ENCODE data around the gene CDKL1. TPM values are rescaled to one million over a fixed set of nuclear protein-coding genes. Genes with fewer than 3 reads are reported as not detected.

Gene CDKL1
- total RNA-seq, 1 experiment from 2014 or later: 3.6 TPM

GRCh38 chr14:50311972-50312733 lies 84.5 kb downstream of the CDKL1 start, which contains the start of the genes DMAC2L and L2HGDH (continued):
- TF ChIP-seq PRDM15 (CRISPR knock-in tag; IDR thresholded peaks at IDR 0.05): peak; percentile 30; the same call in 1 of the 2 replicates
- TF ChIP-seq SMAD4 (CRISPR knock-in tag; IDR thresholded peaks at IDR 0.05): no peak
- TF ChIP-seq MLX (CRISPR knock-in tag; IDR thresholded peaks at IDR 0.05): 0 out of 2 replicates have a peak, but pooled peaks have one; percentile 53
- peak; percentile 69; the same call in 1 of the 2 replicates for TF ChIP-seq NFE2L1 (CRISPR knock-in tag; IDR thresholded peaks at IDR 0.05)
- peak; percentile 45 for TF ChIP-seq GABPB1 (CRISPR knock-in tag; IDR thresholded peaks at IDR 0.05)
- TF ChIP-seq JUN (CRISPR knock-in tag; IDR thresholded peaks at IDR 0.05): no peak
- TF ChIP-seq FOXK1 (CRISPR knock-in tag; IDR thresholded peaks at IDR 0.05): peak; percentile 18; the same call in 1 of the 2 replicates
- TF ChIP-seq, protein P1, sequence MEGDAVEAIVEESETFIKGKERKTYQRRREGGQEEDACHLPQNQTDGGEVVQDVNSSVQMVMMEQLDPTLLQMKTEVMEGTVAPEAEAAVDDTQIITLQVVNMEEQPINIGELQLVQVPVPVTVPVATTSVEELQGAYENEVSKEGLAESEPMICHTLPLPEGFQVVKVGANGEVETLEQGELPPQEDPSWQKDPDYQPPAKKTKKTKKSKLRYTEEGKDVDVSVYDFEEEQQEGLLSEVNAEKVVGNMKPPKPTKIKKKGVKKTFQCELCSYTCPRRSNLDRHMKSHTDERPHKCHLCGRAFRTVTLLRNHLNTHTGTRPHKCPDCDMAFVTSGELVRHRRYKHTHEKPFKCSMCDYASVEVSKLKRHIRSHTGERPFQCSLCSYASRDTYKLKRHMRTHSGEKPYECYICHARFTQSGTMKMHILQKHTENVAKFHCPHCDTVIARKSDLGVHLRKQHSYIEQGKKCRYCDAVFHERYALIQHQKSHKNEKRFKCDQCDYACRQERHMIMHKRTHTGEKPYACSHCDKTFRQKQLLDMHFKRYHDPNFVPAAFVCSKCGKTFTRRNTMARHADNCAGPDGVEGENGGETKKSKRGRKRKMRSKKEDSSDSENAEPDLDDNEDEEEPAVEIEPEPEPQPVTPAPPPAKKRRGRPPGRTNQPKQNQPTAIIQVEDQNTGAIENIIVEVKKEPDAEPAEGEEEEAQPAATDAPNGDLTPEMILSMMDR (IDR thresholded peaks at IDR 0.05): no peak; the same call in 1 of the 2 replicates
- 0 out of 2 replicates have a peak, but pooled peaks have one; percentile 44 for TF ChIP-seq ELF4 (CRISPR knock-in tag; IDR thresholded peaks at IDR 0.05; ENCODE audit: low read depth)
- peak; percentile 90 for TF ChIP-seq KAT7 (CRISPR knock-in tag; IDR thresholded peaks at IDR 0.05; ENCODE audit: borderline replicate concordance)
- no peak for TF ChIP-seq JAZF1 (CRISPR knock-in tag; IDR thresholded peaks at IDR 0.05)
- TF ChIP-seq SP1 (CRISPR knock-in tag; conservative IDR thresholded peaks at IDR 0.05): peak; percentile 97
- TF ChIP-seq MYBL2 (CRISPR knock-in tag; IDR thresholded peaks at IDR 0.05): peak; percentile 87
- peak; percentile 93 for TF ChIP-seq ZNF232 (CRISPR knock-in tag; IDR thresholded peaks at IDR 0.05)
- TF ChIP-seq MAX (CRISPR knock-in tag; IDR thresholded peaks at IDR 0.05): peak; percentile 93
- no peak for TF ChIP-seq IRF2 (CRISPR knock-in tag; IDR thresholded peaks at IDR 0.05; ENCODE audit: borderline replicate concordance, low read depth)
- TF ChIP-seq NFYB (CRISPR knock-in tag; conservative IDR thresholded peaks at IDR 0.05; ENCODE audit: low read depth): peak; percentile 66; the same call in 1 of the 2 replicates
- TF ChIP-seq ETV6 (CRISPR knock-in tag; IDR thresholded peaks at IDR 0.05): peak; percentile 95
- TF ChIP-seq USF1 (CRISPR knock-in tag; IDR thresholded peaks at IDR 0.05): peak; percentile 87
- TF ChIP-seq ESRRA (CRISPR knock-in tag; IDR thresholded peaks at IDR 0.05; ENCODE audit: borderline replicate concordance): peak; percentile 62; the same call in 1 of the 2 replicates
- TF ChIP-seq ATF1 (CRISPR knock-in tag; IDR thresholded peaks at IDR 0.05): 0 out of 2 replicates have a peak, but pooled peaks have one; percentile 77
- TF ChIP-seq, protein P2, sequence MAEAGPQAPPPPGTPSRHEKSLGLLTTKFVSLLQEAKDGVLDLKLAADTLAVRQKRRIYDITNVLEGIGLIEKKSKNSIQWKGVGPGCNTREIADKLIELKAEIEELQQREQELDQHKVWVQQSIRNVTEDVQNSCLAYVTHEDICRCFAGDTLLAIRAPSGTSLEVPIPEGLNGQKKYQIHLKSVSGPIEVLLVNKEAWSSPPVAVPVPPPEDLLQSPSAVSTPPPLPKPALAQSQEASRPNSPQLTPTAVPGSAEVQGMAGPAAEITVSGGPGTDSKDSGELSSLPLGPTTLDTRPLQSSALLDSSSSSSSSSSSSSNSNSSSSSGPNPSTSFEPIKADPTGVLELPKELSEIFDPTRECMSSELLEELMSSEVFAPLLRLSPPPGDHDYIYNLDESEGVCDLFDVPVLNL (CRISPR knock-in tag; IDR thresholded peaks at IDR 0.05; ENCODE audit: borderline replicate concordance, low read depth): no peak
- no peak for TF ChIP-seq ZNF281 (CRISPR knock-in tag; IDR thresholded peaks at IDR 0.05)
- peak; percentile 81; the same call in 1 of the 2 replicates for TF ChIP-seq FOXP1 (CRISPR knock-in tag; IDR thresholded peaks at IDR 0.05; ENCODE audit: borderline replicate concordance)
- TF ChIP-seq, protein P3, sequence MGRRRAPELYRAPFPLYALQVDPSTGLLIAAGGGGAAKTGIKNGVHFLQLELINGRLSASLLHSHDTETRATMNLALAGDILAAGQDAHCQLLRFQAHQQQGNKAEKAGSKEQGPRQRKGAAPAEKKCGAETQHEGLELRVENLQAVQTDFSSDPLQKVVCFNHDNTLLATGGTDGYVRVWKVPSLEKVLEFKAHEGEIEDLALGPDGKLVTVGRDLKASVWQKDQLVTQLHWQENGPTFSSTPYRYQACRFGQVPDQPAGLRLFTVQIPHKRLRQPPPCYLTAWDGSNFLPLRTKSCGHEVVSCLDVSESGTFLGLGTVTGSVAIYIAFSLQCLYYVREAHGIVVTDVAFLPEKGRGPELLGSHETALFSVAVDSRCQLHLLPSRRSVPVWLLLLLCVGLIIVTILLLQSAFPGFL (CRISPR knock-in tag; IDR thresholded peaks at IDR 0.05; ENCODE audit: borderline replicate concordance): no peak

All from WTC11 (cell line).